Stimulated activated CD8-positive, alpha-beta memory T cell treated with anti-CD3 and anti-CD28 coated beads, Interleukin-7, amount 100 ng/mL, for 24 hours (primary cell): Measurements from ENCODE around the gene HPS3.
A peak's percentile ranks its signal among the peaks of the same experiment; 100 is the strongest.
"Not testable (repeated sequence)": the region's sequence is repeated elsewhere in the genome, so short reads cannot be mapped to it uniquely, and the experiment has no call there.

ENCODE experiments used
- DNase-seq: peaks from one replicate; pipeline ENCODE4 v3.0.0-alpha.2; 2020; ENCODE audit warnings: low read depth

The HPS3 gene, protein sequence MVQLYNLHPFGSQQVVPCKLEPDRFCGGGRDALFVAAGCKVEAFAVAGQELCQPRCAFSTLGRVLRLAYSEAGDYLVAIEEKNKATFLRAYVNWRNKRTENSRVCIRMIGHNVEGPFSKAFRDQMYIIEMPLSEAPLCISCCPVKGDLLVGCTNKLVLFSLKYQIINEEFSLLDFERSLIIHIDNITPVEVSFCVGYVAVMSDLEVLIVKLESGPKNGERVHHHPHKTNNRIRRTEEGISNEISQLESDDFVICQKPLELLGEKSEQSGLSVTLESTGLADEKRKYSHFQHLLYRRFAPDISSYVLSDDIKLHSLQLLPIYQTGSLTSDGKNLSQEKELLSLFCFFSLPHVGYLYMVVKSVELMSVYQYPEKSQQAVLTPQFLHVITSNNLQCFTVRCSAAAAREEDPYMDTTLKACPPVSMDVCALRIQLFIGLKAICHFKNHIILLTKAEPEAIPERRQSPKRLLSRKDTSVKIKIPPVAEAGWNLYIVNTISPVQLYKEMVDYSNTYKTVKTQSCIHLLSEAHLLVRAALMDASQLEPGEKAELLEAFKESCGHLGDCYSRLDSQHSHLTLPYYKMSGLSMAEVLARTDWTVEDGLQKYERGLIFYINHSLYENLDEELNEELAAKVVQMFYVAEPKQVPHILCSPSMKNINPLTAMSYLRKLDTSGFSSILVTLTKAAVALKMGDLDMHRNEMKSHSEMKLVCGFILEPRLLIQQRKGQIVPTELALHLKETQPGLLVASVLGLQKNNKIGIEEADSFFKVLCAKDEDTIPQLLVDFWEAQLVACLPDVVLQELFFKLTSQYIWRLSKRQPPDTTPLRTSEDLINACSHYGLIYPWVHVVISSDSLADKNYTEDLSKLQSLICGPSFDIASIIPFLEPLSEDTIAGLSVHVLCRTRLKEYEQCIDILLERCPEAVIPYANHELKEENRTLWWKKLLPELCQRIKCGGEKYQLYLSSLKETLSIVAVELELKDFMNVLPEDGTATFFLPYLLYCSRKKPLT

DNA sequence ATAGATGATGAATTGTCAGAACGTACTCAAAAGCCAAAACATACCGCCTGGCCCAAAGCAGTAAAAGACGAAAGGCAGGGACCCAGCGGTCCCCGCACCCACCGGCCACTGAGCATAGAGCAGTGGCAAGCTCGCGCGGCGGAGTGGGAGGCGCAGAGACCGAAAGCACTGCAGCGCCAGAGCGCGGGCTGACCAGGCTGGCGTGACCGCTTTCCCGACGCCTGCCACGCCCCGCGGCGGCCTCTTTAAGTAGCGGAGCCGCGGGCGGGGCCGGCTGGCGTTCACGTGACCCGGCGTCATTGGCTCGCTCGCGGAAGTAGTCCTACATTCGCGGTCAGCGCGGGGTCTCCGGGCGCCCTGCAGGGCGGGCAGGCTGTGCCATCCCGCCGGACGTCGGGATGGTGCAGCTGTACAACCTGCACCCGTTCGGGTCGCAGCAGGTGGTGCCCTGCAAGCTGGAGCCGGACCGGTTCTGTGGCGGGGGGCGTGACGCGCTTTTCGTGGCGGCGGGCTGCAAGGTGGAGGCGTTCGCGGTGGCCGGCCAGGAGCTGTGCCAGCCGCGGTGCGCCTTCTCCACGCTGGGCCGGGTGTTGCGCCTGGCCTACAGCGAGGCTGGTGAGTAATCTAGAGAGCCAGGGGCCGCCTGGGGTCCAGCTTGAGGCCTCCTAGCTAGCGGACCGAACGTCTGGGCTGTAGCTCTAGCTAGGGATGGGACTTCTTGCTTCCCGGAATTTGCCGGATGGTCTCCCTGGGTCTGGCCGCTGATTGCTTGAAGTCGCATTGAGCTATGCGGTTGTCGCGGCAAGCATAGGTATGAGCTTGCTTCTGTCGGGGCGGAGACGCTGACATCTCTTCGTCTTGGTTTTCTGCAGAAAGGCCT is at the start of gene HPS3:
Gene HPS3 (plus strand): TSS at position 313 of the 880 bp plus-strand sequence. CDS start 86 bp downstream, at position 399.
- peak; percentile 61 for DNase-seq

DNA sequence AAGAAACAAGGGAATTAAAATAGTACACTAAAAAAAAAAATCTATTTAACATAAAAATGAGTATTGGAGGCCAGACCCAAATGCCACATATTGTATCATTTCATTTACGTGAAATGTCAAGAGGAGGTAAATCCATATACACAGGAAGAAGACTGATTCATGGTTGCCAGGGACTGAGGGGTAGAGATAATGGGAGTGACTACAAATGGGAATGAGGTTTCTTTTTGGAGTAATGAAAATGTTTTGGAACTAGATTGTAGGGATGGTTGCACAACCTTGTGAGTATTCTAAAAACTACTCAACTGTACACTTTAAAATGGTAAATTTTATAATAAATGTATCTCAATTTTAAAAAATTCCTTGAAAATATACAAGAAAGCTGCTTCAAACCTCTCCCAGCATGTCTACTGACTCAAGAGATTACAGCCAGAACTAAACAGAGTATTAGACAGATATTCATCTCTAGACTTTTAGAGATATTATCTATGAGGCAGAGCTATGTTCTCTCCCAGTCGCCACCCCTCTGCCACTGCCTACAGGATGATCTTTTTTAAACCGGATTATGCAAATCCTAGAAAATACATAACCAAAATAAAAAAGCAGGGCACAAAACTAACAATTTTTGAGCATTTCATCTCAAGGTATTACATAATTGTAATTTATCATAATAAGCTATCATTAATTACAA is 49.3 kb upstream of the HPS3 start:
- no peak for DNase-seq

DNA sequence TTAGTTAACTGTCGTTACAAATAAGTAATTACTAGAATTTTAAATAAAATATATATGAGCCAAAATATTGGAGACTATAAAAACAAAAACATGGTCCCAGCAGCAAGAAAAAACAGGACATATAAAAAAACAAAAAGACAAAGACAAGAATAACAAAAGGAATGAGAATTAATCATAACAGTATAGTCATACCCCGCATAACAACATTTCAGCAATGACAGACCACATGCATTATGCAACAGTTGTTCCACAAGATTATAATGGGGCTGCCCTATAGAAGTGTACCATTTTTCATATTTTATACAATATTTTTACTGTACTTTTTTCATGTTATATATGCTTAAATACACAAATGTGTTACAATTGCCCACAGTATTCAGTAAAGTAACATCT is 48.7 kb upstream of the HPS3 start:
- DNase-seq, result no peak

DNA sequence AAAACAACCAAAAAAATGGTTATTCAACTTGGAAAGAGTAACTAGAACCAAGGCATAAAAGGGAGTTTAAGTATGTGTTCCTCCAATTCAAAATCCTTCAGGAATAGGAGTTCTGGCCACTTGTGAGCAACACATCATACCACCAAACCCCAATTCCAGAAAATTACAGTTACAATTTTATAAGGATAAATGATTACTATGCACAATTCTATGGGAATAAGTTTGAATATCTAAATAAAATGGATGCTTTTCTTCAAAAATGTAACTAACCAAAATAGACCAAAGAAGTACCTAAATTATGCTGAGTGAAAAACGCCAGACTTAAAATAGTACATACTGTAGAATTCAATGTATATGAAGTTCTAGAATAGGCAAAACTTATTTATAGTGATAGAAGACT is 47.7 kb upstream of the HPS3 start:
- DNase-seq, result no peak

DNA sequence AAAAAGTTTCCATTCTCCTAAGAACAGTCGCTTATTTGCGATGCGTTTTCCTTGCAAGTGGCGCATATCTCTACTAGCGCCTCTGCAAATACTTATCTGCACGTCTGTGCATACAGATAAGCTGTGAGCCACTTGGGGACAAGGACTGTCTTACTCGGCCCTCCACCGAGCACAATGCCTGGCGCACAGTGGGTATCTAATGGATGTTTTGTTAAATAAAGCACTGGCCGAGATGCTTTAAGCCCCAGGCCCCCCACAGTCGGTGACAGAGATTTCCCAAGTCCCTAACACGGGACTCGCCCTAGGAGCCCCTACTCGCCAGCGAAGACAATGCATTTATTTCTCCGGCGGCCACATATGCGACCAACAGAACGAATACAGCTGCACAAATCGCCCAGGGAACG is 43.6 kb upstream of the HPS3 start:
- DNase-seq, result no peak

DNA sequence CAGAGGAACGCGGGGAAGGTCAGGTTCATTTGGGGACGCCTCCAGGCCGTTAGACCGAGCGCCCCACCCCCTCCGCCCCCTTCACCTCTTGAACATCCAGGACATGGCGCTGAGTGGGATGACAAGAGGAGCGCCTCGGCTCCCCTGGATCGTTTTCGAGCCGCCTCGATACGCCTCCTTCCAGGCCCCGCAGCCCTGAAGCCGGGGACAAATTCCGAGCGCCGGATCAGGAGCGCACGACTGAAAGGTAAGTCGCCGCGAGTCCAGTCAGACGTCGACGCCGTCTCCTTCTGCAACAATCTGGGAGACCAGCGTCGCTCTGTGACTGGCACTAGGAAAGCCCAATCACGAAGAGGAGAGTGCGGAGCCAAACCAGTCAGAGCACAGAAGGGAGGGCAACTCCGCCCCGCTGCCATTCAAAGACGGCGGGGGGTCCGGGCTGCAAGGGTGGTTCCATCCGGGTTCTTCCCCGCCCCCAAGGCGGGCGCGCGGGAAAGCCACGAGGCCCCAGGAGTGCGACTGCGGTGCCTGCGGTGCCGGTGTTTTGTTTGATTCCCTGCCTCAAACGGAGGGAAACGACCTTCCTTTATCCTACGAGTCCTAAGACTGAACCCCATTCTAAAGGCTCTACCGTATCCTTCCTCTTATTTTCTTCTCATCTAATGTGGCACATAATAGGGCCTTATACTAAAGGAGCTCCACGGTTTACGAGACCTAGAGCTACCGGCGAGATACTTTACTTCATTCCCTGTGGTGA is 43.0 kb upstream of the HPS3 start, which contains the start of gene HLTF:
Gene HLTF (minus strand): TSS at position 302 of the 757 bp plus-strand sequence. CDS start 197 bp downstream, at position 105.
- peak; percentile 81 for DNase-seq

DNA sequence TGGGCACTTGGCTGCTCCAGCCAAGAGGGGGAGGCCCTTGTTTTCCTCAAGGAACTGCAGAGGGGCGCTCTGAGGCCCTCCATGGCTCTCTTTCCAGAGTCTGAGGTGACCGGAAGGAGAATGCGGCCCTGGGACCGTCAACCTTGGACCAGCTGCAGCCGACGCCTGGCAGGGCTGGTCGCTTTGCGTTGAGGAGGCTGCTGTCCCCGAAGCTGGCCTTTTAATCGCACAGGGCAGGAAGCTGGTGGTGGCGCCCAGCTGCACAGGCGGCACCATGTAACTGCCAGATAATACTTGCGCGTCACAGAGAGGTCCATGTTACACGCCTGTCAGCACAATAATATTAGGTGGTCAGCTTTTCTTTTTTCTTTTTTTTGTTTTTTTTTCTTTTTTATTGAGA is 42.2 kb upstream of the HPS3 start:
- no peak for DNase-seq

DNA sequence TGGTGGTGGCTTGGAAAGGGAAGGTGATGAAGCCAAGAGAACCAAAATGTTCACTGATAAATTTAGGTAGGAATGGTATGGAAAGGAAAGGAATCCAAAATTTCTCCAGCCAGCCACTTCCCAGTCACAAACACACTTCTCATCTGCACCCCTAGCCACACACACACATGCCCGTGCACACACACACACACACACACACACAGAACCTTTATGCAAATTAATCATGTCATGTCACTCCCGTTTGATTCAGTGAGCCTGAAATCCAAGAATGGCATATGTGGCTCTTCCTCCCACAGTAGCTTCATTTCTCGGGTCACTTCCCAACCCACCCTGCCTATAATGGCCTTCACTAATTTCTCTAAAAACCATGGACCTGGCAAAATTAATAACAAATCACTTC is 40.0 kb upstream of the HPS3 start:
- DNase-seq, result no peak

DNA sequence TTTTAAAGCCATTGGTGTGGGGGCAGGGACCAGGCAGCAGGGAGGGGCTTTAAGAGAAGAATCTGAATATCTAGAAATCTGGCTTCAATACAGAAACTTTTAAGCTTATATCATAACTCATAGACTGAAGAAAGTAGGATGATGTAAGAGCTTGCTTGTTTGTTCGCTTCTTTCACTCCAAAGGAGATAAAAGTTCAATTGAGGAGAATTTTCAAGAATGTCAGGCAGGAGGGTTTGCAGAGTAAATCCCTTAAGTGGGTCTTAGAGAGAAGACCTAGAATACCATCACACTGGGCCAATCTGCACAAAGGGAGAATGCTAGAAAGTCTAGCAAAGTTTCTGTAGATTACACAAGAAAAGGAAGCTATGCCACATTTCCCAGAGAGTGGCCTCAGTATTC is 39.0 kb upstream of the HPS3 start:
- DNase-seq, result no peak

DNA sequence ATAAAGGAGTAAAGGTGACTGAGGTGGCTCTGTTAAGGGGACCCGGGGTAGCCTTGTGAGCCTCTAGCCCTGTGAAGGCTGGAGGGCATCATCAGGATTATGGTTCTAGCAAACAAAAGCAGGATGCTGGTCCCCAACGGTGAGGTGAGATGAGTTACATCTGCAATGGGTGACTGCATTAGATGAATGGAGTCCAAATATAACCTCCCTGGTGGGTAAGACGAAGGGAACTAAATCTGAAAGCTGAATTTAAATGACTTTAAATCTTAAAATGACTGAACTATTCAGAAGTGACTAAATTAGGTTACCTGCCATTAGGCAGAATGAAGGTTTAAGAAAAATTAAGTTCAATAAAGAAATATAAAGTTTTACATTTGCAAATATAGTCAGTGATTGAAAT is 38.5 kb upstream of the HPS3 start:
- no peak for DNase-seq

DNA sequence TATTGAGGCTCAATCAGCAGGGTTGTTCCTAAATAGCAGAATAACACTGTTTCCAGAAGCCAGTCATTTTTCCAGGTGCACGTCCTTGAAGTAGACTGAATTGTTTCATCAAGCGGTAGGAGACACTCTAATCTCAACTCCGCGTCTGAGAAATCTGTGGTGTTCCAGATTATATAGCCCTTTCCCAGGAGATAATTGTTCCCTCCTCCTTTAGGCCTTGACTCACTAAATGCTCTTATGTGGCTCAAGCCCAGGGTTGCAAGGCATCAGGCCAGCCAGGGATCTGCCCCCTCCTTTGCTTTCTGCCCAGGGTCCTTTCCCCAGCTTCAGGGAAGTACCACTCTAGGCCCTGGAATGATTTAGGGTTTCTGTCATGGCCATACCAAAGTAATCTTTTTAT is 37.5 kb upstream of the HPS3 start:
- DNase-seq, result no peak

DNA sequence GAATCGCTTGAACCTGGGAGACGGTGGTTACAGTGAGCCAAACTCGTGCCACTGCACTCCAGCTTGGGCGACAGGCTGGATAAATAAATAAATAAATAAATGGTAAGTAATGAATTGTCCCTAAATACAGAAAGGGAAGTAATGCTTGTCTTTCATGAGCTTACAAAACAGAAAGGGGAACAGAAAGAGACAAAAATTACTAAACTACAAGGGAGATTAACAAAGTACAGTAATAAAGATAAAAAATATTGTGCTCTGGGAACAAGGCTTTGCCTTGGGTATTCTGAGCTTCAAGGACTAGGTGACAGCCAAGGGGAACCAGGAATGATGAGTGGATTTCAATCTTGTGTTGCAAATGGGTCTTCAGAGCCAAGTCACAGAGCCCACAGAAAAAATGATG is 34.0 kb upstream of the HPS3 start:
- DNase-seq, result no peak

DNA sequence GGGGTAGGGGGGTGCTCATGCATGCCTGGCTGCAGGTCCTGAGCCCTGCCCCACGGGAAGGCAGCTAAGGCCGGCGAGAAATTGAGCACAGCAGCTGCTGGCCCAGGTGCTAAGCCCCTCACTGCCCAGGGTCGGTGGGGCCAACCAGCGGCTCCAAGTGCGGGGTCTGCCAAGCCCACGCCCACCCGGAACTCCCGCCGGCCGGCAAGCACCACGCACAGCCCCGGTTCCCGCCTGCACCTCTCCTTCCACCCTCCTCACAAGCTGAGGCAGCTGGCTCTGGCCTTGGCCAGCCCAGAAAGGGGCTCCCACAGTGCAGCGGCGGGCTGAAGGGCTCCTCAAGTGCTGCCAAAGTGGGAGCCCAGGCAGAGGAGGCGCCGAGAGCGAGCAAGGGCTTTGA is 31.5 kb upstream of the HPS3 start:
- DNase-seq, result not testable (repeated sequence)

DNA sequence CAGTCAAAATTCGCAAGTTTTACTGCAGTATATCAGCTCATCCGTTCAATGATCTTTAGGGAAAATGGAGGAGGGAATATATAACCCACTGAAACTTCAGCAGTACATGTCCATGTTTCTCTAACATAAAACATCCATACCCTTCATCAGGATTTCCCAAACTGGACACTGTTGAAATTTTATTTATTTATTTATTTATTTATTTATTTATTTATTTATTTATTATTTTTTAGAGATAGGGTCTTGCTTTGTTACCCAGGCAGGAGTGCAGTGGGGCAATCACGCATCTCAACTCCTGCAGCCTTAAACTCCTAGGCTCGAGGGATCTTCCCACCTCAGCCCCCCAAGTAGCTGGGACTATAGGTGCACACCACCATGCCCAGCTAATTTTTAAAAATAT is 28.3 kb upstream of the HPS3 start:
- DNase-seq, result no peak

DNA sequence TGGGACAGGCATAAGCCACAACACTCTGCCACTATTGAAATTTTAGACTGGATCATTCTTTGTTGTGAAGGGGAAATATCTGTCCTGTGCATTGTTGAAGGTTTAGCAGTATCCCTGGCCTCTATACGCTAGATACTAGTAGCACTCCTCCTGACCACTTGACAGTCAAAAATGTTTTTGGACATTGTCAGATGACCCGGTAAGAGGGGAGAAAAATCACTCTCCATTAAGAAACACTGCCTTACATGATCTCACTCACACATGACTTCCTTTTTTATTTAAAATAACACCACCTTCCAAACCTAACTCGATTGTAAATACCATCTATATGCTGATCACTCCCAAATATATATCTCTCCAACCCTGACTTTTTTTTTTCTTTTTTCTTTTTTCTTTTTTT is 27.8 kb upstream of the HPS3 start:
- DNase-seq, result no peak

DNA sequence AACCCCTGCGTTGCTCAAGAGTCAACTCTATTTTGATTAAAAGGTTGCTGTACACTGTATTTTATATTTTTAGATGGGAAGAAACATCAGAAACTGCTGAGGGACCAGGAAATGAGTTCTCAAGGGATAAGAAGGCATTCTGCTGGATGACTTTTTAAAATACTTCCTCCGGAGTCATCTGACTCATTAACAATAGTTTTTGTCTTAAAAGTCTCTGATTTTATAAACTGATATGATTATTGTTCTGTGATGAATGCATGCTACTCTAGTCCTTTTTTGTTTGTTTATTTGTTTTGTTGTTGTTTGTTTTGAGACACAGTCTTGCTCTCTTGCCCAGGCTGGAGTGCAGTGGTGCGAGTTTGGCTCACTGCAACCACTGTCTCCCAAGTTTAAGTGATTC is 25.0 kb upstream of the HPS3 start:
- no peak for DNase-seq

DNA sequence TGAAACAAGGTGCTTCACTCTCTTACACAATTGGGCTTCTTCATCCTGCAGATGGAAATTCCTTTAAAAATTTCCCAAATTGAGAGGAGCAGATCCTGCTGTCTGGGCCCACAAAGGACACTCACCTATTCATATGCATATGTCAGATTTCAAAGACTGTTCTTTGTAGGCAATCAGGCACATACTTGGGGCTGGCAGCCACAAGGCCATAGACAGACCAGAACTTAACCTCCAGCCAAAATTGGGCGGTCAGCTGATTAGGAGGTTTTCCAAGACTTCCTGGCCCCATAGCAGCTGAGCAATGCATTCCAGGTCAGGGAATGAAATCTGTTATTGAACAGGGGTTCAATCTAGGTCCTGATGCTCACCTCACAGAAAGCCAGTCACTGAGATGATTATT is 15.0 kb upstream of the HPS3 start:
- DNase-seq, result no peak

DNA sequence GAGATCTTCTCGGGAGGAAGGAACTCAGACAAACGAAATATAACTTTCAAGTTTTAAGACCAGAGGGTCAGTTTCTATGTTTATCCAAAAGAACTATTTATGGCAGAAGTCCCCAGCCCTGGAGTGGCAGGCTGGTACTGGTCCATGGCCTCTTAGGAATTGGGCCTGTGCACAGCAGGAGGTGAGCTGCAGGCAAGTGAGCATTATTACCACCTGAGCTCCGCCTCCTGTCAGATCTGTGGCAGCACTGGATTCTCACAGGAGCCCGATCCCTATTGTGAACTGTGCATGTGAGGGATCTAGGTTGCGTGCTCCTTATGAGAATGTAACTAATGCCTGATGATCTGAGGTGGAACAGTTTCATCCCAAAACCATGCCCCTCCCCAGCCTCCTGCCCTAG is 14.3 kb upstream of the HPS3 start:
- no peak for DNase-seq

DNA sequence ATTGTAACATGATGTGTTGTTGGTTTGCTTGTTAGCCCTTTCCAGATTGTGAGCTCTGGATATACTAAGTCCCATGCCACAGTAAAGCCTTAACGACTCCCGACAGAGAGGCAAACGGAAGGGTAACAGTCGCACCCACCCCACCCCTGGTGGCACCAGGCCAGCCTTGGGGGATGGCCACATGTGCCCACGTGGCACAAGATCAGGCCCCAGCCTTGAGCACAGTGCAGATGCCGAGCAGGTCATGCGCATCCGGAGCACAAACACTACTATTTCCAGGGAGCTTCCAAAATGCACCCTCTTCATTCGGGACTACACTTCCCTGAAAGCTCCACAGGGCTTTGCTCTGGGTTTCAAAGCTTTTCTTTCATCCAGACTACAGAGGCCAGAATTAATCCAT is 10.7 kb upstream of the HPS3 start:
- no peak for DNase-seq

DNA sequence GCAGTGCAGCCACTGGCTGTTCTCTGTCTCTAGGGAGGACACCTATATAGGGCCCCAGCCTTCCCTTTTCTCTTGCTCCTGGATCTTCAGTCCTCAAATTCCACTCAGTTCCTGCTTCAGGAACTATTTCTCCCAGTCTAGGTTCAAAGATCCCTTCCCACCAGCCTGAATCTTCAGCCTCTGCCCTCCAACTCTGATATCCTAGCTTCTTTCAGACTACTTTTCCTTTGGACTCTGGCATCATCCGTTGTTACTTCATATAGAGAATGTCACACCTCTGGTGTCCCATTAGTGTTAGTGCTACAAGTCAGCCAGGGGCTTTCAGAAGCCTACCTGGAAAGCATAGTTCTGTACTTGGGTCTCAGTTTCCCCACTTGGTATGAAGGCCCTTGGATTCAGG is 10.0 kb upstream of the HPS3 start:
- DNase-seq, result no peak
